OCI-M2 (cell line): ENCODE measurements around the gene RGL2.
A peak's percentile ranks its signal among the peaks of the same experiment; 100 is the strongest.

Experiments
- DNase-seq: peaks from one replicate; lab custom pipeline; 2025; ENCODE audit not compliant: unreplicated experiment; lab: John Stamatoyannopoulos, UW

The RGL2 gene

DNA sequence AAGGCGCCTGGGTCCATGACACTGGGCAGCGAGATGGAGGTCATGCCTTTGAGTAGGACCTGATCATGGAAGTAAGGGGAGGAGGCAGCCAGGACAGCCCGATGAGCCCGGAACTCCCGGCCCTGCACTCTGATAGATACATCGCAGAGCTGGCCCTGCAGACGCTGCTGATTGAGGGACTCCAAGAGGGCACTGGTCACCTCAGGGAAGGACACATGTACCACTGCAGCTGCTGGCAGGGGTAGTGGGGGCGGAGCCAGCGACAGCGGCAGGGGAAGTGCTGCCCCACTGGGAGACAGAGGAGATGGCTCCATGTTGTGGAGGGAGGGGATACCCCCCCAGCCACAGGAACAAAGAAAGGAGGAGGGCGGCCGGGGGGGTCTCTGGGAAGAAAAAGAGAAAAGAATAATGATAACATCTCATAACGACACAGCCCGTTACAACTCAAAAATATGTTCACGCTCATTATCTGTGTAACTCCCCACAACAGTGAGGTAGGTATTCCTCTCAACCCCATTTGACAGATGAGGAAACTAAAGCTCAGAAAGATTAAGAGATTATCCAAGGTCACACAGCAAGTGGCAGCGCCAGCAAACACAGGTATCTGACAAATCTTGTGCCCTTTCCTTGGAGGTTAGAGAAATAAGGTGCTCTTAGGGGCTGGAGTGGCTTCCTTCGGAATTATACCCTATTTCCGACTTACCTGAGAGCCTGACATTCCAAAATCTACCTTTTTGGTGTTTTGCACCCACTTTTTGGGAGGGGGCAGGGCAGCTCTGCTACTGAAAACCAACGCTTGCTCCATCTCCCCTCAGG lies 18.1 kb upstream of the RGL2 start:
- DNase-seq, result no peak

DNA sequence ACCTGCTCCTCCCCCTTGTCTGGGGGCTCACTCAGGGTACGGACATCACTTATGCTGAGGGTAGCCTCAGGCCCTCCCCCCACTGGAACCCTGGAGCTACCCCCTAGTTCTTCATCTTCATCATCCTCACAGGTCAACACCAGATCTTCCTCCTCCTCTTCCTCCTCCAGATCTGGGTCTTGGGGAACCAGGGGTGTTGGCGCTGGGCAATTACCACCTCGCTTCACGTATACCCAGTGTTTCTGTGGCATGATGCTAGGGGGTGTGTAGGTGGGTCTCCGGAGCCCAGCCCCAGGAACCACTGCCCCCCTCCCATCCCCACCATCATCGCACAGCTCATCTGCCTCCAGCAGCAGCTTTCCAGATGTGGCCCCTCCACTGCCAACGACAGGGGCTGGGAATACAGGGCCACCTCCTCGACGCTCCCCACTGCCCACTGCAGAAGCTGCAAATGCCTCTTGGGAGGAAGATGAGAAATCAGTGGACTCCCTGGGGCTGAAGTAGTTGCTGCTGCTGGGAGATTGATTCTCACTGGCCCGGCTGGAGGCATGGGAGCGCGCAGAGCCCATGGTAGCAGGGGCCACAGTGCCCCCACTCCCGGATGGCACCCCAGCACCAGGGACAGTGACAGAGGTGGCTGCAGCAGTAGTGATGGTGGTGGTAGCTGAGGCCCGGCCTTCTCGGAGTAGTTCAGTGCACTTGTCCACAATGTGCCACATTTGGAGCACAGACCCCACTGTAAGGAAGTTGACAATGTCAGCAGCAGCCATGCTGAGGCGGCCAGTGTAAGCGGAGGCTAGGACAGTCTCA lies 17.3 kb upstream of the RGL2 start:
- DNase-seq, result no peak

DNA sequence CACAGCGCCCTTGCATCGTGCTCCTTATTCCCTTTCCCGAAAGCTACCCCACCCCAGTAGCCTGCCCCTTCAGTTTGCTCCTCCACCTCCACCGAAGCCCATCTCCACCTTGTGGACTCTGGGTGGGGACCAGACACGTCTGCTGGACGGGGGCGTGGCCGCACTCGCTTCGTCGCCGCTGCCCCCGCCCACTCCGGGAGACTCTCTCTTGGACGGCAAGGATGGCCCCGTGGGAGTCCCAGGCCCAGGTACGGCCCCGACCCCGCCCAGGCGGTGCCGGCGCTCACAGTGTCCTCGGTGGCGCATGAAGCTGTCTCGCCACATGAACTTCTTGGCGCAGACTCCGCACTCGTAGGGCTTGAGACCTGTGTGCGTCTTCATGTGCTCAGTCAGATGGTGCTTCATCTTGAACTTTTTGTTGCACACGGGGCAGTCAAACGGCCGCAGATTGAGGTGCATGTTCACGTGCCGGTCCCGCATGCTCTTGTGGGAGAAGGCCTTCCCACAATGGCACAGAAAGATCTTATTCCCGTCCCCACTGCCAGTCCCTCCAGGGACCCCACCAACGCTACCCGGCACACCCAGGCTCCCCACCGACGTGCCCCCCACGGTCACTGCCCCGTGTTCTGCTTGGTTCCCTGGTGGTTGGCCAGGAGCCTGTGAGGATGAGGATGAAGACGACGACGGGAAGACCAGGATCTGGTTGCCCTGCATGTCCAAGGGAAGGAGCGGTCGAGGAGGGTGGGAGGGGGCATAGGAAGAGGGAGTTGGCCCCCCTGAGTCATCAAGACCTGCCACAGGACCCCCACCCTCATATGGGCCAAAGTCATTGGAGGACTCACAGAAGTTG lies 16.4 kb upstream of the RGL2 start:
- no peak for DNase-seq

DNA sequence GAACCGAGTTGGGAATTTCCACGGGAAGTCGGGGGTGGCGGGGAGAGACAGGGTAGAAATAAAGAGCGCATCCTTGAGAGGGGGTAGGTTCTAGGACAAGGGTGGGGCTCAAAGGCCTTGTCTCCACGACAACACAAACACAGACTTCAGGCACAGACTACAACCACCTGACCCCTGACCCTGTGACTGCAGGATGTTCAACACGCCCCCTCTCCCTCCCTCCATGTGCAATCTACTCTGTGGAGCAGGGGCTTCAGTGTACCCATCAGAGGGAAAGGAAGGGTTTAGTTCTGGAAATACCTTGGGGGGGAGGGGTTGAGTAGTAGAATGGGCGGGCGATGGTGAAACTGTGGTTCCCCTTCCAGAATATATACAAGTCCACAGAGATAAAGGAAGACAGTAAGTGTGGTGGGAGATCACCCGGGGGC lies 15.8 kb upstream of the RGL2 start:
- peak; percentile 38 for DNase-seq

DNA sequence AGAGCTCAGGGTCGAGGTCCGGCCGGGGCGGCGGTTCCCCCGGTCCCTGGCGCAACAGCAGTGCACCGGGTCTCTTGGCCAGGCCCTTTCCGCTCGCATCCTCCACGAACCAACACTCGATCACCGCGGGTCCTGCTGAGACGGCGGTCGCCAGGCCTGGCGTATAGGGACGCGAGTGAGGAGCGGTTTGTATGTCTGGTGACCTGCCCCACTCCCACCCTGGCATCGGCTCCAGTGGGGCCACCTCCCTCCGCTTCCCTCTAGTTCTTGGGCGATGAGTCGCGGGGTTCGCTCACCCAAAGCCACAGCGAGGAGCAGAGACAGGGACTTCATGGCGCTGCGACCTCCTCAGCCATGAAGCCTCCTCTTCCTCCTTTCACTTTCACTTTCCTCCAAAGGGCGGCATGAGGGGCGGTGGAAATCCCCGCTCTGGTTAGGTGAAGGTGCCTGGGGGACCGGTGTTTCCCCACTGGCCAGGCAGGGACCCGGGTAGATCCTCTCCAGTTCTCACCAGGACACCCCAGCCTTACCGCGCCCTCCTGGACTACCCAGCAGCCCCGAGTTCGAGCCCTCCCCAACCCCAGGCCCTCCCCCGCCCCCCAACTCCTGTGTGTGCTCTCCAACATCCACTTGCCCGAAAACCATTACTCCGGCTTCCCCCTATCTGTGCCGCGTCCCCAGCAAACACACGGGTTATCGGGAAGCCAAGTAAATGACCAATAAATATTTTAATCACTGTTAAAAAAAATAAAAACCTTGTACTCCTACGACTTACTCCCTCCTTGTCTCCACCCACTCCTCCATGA lies 15.2 kb upstream of the RGL2 start, which contains the start of gene TAPBP:
Gene TAPBP, minus strand, starts transcription at position 370 of the 806 bp plus-strand sequence. Its CDS starts 37 bp downstream, at position 333.
- DNase-seq, result no peak

DNA sequence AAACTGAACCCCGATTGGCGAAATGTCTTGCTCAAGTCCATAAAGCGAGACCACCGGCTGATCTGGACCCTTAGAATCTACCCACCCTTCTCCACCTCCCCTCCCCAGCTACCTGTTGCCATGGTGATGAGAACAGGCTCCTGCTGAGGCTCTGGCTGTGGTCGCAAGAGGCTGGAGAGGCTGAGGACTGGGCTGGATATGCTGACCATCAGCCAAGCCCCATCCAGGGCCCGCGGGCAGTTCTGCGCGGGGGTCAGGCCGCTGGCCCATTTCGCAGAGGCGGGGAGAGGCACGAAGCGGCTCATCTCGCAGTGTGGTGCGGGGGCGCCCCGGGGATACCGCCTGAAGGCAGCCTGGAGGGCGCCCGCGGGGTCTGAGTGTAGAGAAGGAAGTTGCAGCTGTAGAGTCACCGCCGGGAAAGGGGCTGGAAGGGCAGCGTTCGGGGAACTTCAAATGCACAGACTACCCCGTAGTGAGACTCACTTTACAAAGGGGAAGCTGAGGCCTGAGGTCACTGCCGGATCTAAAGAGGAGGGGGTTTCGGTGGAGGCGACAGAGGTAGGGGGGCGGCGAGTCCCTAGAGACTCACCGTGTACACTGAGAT lies 14.5 kb upstream of the RGL2 start:
- DNase-seq, result no peak

DNA sequence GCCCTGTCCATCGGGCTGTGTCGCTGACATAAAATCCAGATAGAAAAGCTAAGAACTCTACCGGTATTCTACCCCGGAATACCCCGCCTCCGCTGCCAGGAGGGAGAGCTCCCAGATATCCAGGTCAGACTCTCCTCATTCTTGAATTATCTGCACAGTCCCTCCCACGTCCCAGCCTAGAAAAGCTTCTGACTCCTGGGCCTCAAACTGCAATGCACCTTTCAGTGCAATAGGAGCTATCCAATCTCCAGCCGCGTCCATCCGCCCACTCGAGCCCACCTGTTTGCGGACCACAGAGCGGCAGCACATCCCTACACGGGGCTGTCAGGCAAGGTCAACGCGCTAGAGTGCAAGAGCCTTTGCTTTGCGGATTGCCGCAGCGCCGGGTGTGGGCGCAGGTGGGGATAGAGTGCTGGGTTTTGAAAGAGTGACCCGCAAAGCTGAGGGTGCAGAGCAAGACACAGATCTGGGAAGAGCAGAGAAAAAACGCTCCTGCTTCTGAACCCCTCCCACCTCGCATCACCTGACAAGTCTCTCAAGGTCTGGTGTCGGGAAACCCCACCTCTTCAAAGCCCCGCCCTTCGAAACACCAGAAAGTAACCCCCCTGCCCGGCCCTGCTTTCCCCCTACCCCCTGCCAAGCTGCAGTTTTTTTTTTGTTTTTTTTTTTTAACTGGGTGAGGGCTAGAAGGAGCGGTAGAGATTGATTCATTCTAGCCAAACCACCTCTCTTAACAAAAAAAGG lies 13.8 kb upstream of the RGL2 start:
- no peak for DNase-seq

DNA sequence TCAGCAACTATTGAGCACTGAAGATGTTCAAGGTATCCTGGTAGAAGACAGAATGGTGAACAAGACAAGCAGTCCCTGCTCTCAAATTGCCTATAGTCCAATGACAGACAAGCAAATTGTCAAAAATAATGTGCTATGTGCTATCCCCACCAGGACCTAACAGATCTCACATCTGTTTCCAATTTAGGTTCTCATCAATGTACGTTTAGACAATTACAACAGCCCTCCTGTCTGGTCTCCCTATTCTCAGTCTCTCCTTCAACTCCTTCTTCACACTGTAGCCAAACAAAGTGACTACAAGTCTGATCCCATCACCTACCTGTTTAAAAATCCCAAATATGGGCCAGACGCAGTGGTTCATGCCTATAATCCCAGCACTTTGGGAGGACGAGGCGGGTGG lies 7.6 kb upstream of the RGL2 start:
- DNase-seq, result no peak

DNA sequence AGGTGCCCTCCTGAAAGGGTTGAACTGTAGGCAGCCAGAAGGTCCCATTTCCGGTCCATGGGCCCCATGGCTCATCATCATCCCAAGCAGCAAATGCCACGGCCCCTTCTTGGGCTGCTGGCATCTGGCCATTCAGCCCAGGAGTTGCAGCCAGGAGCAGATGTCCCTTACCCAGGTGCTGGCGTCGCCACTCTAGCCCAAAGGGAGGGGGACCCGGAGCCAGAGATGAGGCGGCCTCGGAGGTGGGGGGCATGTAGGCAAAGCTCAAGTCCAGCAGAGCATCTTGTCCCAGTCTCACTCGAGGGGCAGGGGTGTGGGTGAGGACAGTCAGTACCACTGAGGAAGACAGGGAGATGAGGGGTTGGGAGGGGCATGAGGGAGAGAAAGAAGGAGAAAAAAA lies 6.3 kb upstream of the RGL2 start:
- no peak for DNase-seq

DNA sequence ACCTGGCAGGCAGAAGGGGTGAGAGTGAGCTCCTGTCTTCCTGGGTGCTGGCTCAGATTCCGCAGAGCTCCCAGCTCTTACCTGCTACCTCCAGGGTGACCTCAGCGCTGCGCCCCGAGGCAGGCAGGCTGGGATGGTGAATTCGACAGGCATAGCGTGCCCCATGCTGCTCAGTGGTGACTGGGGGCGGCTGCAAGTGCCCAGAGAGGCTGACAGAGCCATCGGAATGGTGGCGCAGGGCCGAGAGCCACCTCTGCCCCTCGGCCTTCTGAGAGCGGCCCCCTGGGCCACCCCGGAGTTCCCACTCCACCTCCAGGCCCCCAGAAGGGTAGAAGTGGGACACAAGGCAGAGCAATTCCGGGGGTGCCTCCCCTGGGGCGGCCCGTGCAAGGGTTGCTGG lies 5.5 kb upstream of the RGL2 start:
- no peak for DNase-seq

DNA sequence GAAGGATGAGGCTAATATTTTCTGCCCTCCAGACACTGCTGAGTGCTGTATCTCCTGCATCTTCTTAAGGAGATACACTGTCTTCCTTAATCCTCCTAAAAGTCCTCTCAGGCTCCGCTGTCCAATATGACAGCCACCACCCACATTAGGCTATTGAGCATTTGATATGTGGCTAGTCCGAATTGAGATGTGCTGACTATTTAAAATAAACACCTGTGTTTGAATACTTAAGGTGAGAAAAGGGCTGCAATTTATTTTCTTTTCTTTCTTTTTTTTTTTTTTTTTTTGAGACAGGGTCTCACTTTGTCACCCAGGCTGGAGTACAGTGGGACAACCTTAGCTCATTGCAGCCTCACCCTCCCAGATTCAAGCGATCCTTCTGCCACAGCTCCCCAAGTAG lies 3.1 kb upstream of the RGL2 start:
- DNase-seq, result no peak

DNA sequence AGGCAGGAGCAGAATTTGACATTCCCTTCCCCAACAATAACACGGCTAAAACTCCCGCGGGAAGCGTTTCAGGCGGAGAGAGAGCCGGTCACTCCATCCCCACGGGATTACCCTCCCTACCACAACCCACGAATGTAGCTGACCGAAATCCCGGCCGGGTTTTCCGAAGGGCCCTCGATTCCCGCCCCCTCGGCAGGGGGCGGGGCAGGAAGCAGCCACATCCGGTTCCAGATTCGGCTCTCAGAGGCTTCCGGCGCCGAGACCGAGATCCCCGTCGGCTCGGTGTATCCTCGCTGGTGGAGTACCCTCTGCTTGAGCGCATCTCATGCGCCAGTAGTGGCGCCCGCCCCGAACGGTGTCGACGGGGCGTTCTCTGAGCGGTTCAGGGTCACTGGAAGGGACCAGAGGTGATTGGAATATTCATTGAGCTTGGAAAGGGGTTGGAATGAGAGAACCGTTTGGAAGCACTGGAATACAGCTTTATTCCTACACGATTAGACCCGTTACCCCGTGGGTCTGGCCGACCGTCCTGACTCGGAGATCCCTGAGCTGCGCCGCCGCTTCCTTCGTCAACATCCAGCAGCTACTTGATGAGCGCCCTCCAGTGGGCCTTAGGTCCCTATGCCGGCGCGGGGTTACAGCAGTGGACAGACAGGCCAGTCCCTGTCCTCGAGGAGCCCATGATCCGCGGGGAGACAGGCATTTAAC lies 649 bp upstream of the RGL2 start:
- peak; percentile 88 for DNase-seq

DNA sequence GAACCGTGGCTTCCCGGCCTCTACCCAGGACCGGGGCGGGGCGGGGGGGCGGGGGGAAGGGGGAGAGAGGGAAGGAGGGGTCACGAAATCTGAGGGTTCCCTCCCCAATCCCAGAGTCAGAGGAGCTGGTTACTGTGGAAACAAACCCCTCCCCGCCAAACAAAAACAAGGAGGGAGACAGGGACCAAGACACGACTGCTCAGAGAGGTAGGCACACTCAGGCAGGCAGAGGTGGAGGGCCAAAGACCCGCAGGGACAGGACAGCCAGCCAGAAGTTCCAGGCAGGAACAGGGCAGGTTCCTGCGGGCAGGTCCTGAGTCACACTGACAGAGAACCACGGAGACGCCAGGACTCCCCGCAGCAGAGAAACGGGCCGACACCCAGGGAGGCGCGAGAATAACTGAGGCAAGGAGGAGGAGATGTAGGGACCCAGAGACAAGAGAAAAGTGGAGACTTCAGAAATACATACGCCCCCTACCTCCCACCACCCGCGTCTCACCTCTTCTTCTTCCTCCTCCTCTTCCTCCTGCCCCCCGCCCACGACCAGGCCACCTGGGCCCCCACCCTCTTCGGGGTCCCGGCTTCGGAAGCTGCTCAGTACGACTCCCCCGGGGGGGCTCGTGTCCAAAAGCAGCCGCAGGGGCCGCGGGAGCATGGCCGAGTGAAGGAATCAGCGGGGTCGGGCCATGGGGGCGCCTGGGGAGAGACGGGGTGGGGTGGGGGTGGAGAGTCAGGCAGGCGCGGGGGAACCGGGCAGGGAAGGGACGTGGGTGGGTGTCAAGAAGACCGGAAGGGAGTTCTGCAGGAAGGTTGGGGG lies 578 bp downstream of the RGL2 start:
- no peak for DNase-seq

DNA sequence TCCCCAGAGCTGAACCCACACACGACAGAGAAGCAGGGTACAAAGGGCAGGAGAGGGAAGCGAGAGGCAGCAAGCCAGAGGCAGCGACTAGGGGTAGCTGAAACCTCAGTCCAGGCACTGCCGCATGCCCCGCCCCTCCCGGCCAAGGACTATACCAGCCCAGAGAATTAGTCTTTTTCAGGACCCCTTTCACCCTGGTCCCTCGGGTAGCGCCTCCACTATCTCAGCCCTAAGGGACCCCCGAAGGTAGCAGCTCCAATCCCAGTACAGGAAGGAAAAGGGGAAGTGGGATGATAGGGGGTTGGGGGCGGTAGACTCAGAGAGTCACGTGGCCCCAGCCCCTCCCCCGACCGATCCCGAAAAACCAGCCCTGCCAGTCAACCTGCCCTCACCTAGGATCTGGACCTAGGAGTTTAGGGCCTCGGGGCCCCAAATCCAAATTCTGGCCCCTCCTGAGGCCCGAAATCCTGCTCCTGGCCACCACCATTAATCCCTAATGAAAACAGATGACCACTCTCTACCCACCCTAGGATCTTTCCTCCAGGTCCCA lies 1.3 kb downstream of the RGL2 start:
- no peak for DNase-seq

DNA sequence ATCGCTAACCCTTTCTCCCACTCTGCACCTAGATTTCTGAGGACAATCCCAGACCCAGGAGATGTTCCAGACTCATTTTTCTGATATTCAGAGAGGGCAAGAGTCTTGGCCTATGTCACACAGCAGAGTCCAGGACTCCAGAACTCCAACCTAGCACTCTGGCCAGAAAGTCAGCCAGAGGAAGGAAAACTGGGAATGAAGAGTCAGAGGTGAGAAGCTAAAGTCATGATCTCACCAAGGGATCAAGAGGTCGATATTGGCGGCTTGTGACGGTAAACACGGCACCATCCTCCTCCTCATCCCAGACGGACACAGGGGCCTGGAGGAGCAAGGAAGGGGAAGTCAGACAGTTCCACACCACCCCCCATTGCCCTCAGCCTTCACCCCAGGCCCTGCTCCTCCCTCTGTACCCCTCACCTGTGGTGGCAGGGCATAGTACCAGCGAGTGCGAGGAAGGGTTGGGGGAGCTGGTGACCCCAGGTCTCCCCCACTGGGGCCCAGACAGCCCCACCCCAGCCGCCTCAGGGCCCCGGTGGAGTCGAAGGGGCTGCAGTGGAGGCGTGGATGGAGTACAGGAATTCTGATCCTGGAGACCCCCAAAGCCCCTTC lies 1.8 kb downstream of the RGL2 start:
- no peak for DNase-seq

DNA sequence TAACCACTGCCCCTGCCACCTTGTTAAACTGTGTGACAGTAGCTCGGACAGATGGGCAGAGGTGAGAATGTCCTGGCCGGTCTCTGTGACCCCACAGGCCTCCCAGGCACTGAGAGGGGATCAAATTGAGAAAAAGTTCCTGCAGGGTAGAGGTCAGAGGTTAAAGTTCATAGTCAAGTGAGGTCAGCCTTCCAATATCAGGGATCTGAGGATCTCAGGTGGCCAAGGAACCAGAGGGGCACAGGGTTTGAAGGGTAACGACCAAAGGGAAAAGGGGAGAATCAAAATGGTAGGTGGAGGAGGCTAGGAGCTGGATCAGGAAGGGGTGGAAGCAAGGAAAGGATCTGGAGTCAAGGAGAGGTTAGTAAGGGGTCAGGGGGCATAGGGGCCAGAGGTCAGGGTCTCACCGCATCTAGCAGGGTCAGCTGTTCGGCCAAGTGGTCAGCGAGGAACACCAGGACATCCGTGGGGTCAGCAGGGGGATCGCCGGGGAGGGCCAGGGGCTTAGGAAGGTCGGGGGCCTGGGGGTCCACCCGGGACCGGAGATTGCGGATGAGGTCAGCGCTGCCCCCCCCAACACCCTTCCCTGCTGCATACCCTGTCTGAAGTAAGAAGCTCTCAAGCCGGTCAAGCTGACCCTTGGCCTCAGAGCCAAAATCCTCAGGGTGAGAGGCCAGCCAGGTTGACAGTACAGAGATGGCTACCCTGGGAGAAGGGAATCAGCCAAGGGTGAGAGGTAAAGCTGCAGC lies 2.9 kb downstream of the RGL2 start:
- no peak for DNase-seq
